Breast epithelium (tissue), 3 donors: ENCODE measurements around the gene SIK2.

Source experiments
- CTCF ChIP-seq, 3 donors: fragments of 450-650 bp; IDR thresholded peaks; one replicate each; pipeline ENCODE4 v1.5.1; 2016 to 2017; ENCODE audit warnings: antibody characterized with exemption in 3 of 3, mild to moderate bottlenecking in 3 of 3, moderate library complexity in 3 of 3
- POLR2AphosphoS5 ChIP-seq, 3 donors: sonication (generic); formaldehyde crosslinking; IDR thresholded peaks; one replicate each; pipeline ENCODE4 v1.6.1; 2017; ENCODE audit warnings: antibody characterized with exemption in 3 of 3

DNA sequence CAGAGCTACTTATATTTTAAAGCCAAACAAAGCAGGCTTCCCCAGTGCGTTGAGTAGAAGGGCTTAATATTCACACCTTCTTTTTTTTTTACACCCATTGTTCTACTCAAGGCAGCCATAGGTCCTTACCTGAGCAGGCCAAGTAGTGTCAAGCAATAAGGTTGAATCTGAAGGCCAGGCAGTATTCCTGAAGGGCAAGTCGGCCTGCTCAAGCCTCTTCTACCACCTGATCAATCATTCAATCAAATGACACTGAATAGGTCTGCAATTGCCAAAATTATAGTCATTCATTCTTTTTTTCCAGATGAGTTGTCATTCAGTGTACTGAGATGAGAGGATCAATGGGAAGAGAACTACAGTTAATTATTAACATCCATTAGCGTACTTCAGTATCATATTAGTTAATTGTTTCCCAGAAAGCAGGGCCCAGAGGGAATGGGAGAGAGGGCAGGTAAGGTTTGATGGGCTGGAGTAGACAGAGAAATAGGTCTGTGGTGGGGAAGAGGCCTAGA is 175.9 kb downstream of the SIK2 start:
- TF ChIP-seq POLR2AphosphoS5 (IDR thresholded peaks at IDR 0.05) = no peak
- no peak for TF ChIP-seq CTCF (IDR thresholded peaks at IDR 0.05)
